Pulmonary artery endothelial cell (primary cell): ENCODE measurements around the gene CCDC200. TPM values are rescaled to one million over a fixed set of nuclear protein-coding genes. Genes with fewer than 3 reads are reported as not detected.

ENCODE experiments used
- total RNA-seq: library from RNA; depleted of rRNA; stranded (reverse); fragments of >200 nt; gene quantifications from 2 replicates; pipeline ENCODE4 v1.2.3, GENCODE V29; 2014

Gene CCDC200
- total RNA-seq, 1 donor from 2014 or later, result not detected

Other genes with a start within 250 kb of the CCDC200 start
- 0.26 TPM in 1 of 2 replicates, not detected in the other for gene PTGES3L, start 248.5 kb downstream of the CCDC200 start, total RNA-seq
- 11.7 and 12.5 TPM in 2 replicates for gene RUNDC1, start 248.1 kb downstream of the CCDC200 start, total RNA-seq
- gene RPL27, start 230.2 kb downstream of the CCDC200 start, total RNA-seq, result 827 and 1,178 TPM in 2 replicates
- 15.0 and 20.3 TPM in 2 replicates for gene IFI35, start 221.8 kb downstream of the CCDC200 start, total RNA-seq
- gene VAT1, start 206.2 kb downstream of the CCDC200 start, total RNA-seq, result 226 and 227 TPM in 2 replicates
- 0.35 and 0.46 TPM in 2 replicates for gene RND2, start 203.4 kb downstream of the CCDC200 start, total RNA-seq
- 21.2 and 38.1 TPM in 2 replicates for gene BRCA1, start 103.3 kb downstream of the CCDC200 start, total RNA-seq
- 105 and 110 TPM in 2 replicates for gene NBR1, start 57.4 kb downstream of the CCDC200 start, total RNA-seq
- 1.6 and 2.7 TPM in 2 replicates for gene TMEM106A, start 16.7 kb downstream of the CCDC200 start, total RNA-seq
- not detected in 2 replicates for gene RNU2-1, start 5.4 kb upstream of the CCDC200 start, total RNA-seq
- gene ARL4D, start 170.4 kb upstream of the CCDC200 start, total RNA-seq, result 10.6 and 12.9 TPM in 2 replicates